ENCODE measurements around the gene ZBTB24.
A peak's percentile ranks its signal among the peaks of the same experiment; 100 is the strongest.

ZBTB24 gene

DNA sequence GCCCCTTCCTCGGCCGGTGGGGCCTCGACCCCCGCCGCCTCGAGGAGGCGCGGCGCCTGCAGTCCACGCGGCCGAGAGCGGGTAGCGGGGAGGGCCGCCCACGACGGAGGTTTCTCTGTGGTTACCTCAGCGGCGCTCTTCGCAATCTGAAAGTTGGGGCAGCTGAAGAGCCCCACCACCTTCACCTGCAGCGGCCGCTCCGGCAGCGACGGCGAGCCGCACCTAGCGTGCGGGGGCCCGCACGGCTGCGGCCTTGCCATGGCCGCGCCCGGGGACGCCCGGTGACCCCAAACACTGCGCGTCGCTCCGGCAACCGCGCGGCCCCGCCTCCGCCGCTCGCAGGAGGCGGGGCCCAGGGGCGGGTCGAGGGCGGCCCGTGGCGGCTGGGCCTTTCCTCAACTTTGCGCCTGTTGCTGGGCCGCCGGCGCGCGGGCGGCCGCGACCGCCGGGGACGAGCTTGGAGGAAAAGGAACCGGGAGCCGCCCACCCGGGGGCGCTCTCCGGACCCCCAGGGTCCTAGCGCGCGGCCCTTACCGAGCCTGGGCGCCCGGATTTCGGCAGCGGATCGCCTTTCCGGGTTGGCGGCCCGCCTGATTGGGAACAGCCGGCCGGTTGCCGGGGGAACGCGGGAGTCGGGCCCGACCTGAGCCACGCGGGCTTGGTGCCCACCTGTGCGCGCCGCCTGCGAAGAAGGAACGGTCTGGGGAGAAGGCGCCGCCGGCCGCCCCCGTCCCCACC, 42.5 kb downstream of the ZBTB24 start, which contains the start of the genes PPIL6 and SMPD2:
Gene PPIL6 (minus strand): TSS at position 298 of the 738 bp plus-strand sequence. CDS start 38 bp downstream, at position 260.
Gene SMPD2 (plus strand): TSS at position 394 of the 738 bp plus-strand sequence. CDS start 398 bp downstream, outside the sequence.
- peak within 1 kb of the TSS; percentile 55 to 98 (median 75) for H3K4me3 ChIP-seq
- H3K27ac ChIP-seq = peak within 1 kb of the TSS; percentile 51 to 96 (median 92)

- no peak overlapping the region for H3K4me3 ChIP-seq
These were observed 47.0 kb downstream of the ZBTB24 start for GRCh38 chr6:109436041-109436440.

DNA sequence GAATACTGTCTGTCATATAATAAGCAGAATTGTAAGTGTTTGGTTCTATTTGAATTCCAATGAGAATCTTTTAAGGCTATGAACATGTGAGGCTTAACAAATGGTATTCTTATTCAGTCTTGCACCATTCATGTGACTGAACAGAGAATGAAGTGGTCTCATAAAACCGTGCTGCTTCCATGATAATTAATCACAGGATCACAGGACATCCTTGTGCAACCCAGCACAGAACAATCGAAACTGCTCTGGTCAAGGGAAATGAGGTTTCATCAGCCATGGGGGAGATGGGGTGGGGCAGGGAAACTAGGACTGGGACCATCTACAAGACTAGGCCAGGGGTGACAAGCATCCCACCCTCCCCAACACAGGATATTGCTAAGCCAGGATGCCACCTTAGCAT, 48.6 kb downstream of the ZBTB24 start:
- H3K4me3 ChIP-seq = no peak overlapping the region
- no peak overlapping the region for H3K27ac ChIP-seq

More at GRCh38 chr6:109436041-109436440, 47.0 kb downstream of the ZBTB24 start:
- H3K27ac ChIP-seq = no peak overlapping the region

DNA sequence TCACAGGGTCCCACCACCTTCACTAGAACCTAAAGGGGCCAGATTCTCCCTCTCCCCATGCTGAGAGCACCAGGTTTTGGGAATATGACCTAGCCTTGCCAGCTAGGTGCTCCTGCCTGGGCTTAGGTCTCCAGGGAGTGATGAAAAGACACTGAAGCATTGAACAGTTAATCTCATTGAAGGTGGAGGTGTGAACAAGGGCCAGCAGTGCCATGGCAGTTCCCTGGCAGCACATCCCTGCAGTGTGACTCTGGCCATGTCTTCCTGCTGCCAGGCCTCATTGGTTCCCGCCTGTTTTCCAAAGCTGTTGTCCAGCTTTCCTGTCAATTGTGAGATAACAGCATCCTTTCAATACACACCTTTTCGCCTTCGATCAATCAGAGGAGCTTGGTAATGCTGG, 53.5 kb downstream of the ZBTB24 start:
- Histone ChIP-seq H3K4me3 (no peak overlapping the region), H3K27ac (no peak overlapping the region)

- Histone ChIP-seq H3K27ac (no peak overlapping the region), H3K4me3 (no peak overlapping the region)
These were observed 54.0 kb downstream of the ZBTB24 start for GRCh38 chr6:109428889-109429477.

DNA sequence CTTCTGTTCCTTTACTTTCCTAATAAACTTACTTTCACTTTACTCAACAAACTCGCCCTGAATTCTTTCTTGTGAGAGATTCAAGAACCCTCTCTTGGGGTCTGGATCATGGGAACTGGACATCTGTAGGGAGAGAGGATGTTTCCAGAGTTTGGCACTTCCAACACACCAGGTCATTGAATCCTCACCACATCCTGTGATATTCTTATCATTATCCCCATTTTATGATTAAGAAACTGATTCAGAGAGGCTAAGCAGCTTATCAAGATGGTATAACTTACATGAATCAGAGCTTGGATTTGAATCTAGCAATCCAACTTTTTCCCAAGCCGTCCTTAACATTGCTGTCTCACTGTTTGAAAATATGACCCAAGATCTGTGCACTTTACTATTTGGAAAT, 58.1 kb downstream of the ZBTB24 start:
- Histone ChIP-seq H3K27ac (no peak overlapping the region), H3K4me3 (no peak overlapping the region)

GRCh38 chr6:109421184-109421583, 61.8 kb downstream of the ZBTB24 start:
- no peak overlapping the region for H3K27ac ChIP-seq
- no peak overlapping the region for H3K4me3 ChIP-seq

DNA sequence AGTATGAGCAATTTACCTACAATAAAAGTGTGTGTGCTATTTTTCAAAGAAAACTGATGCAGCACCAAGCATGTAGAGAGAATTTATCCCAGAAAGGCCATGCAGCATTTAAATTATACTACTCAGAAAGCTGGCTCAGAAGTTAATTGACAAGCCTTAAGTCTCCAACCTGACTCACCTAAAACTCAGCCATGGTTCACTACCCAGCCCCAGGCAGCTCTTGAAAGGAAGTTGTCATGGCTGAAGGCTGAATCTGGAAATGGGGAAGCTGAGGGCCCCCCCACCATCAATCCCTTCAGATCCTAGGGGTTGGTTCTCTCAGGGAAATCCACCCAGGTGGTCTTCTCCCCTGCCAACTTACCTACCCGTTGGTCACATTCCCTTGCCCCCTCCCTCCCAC, 62.3 kb downstream of the ZBTB24 start:
- H3K27ac ChIP-seq = no peak overlapping the region
- no peak overlapping the region for H3K4me3 ChIP-seq

- Histone ChIP-seq H3K27ac (no peak overlapping the region), H3K4me3 (no peak overlapping the region)
These were observed 65.4 kb downstream of the ZBTB24 start for GRCh38 chr6:109417646-109418045.

Data from skin epidermis (tissue), 12 donors.